ENCODE data around the gene RHOXF2.
"Not testable (repeated sequence)": the region's sequence is repeated elsewhere in the genome, so short reads cannot be mapped to it uniquely, and the experiment has no call there.

The RHOXF2 gene, protein sequence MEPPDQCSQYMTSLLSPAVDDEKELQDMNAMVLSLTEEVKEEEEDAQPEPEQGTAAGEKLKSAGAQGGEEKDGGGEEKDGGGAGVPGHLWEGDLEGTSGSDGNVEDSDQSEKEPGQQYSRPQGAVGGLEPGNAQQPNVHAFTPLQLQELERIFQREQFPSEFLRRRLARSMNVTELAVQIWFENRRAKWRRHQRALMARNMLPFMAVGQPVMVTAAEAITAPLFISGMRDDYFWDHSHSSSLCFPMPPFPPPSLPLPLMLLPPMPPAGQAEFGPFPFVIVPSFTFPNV

DNA sequence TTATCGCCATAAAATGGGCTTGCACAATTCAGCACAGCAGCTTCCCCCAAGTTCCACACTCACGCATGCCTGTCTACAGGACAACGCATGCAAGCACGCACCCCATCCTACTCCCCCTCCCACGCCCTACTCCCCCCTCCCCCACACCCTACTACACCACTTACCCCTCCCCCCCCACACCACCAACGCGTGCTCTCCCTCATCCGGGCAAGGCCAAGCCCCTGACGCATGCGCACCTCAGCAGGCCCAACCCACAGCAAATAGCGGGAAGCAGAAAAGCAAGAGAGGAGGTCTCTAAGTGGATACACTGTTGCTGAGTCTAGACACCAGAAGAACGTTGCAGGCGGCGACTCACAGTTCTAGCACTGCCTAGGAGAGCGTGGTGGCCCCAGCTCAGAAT is at the start of gene RHOXF2:
TSS of gene RHOXF2 (plus strand) at position 301 of the 400 bp plus-strand sequence. CDS start 138 bp downstream, outside the sequence.
- not testable (repeated sequence) for DNase-seq (ENCODE audit: low read depth in 3 of 3, low spot score in 1 of 3)

DNA sequence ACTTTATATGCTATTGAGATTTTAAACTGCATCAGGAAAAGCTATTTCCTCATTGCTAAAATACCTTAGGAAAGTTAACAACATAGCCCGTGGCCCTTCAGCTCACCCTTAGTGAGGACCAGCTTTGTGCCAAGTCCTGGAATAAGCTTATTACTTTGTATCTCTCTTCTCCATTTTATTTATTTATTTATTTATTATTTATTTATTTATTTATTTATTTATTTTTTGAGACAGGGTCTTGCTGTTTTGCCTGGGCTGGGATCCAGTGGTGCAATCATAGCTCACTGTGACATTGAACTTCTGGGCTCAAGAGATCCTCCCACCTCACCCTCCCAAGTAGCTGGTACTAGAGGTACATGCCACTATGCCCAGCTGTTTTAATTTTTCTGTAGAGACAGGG is 49.0 kb upstream of the RHOXF2 start:
- no peak for DNase-seq (ENCODE audit: low read depth in 3 of 3, low spot score in 1 of 3)

- DNase-seq (ENCODE audit: low read depth in 3 of 3, low spot score in 1 of 3): no peak
These were observed 46.8 kb upstream of the RHOXF2 start for GRCh38 chrX:120111611-120112010.

DNA sequence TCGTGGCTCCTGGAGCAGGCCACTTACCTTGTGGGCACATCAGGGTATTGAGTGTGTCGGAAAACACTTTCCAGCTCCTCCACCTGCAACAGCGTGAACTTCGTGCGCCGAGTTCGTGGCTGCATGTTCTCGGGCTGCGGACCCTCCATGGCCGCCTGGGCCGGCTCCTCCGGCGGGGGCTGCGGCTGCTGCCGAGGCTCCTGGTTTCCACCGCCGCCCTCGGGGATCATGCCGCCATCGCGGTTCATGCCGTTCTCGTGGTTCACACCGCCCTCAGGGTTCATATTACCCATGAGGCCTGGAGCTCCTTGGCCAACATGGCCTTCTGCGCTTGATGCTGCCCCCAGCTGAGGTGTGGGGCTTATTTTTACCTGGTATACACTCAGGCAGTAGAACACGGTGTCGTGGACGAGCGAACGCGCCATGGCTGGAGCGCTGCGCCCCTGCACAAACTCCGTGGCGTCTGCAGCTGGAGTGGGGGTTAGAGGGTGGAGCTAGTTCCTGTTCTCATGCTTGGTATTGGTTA is 42.9 kb upstream of the RHOXF2 start, which contains the start of gene RHOXF1:
TSS of gene RHOXF1 (minus strand) at position 476 of the 526 bp plus-strand sequence. CDS start at position 425, 51 bp downstream.
- no peak for DNase-seq (ENCODE audit: low read depth in 3 of 3, low spot score in 1 of 3)

DNA sequence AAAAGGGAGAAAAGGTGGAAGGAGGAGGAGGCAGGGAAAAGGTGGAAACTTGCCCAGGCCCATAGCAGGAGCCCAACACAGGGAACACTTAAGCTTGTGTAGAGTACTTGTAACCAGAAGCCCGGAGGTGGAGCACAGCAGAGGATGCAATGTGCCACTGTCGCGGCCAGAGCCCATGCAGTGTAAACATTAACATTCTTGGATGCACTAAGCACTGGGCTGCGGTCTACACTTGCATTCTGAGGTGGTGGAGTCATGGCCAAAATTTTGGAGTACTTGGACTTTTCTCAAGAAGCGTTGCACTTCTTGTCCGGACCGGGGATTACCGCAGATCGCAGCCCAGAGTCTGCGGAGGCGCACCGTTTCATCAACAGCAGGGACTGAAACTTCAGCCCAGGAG is 38.2 kb upstream of the RHOXF2 start:
- no peak for DNase-seq (ENCODE audit: low read depth in 3 of 3, low spot score in 1 of 3)

DNA sequence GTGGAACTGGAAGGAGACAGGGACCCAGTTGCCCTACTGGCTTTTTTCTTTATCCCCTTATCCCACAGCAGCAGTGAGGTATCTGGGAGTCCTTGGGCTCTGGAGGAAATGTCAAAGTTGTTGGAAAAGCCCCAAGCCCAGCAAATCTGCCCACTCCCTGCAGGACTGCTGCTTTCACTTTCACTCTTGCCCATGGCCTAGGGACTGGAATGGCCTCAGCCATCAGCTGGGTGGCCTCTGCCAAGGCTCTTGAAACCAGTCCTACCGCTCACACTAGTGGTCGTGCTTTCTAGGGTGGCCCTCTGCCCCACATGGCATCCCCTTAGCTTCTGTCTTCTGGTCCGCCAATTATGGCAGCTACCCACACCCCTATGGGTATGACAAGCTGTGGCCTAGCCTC is 33.0 kb upstream of the RHOXF2 start:
- no peak for DNase-seq (ENCODE audit: low read depth in 3 of 3, low spot score in 1 of 3)

DNA sequence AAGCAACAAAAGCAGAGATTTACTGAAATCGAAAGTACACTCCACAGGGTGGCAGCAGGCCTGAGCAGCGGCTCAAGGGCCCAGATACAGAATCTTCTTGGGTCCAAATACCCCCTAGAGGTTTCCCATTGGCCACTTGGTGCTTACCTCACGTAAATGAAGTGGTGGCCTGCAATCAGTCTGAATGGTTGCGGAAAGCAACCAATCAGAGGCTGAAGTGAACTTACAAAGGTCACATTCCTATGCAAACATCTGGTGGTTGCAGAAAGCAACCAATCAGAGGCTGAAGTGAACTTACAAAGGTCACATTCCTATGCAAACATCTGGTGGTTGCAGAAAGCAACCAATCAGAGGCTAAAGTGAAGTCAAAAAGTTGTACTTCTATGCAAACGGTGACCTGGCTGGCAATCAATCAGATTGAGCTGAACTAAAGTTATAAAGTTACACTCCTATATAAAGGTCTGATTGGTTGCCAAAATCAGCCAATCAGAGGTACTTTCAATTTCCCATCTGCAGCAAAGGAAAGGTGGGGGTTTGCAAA is 30.0 kb upstream of the RHOXF2 start:
- DNase-seq (ENCODE audit: low read depth in 3 of 3, low spot score in 1 of 3): not testable (repeated sequence)

DNA sequence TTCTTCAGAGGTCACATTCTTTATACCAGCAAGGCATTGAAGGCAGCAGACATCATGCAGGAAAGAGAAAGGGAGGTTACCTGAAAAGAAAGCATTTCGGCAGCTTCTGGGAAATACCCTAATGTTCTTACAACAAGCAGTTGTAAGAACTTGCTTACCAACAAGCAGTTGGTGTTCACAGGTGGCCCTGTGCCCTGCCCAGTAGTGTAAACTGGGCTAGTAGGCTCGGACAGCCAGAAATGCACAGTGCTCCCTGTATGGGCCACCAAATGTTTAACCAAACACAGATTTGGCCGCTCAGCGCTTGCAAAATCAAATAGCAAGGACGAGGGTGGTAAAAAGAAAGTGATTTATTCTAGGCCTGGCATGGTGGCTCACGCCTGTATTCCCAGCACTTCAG is 22.3 kb upstream of the RHOXF2 start:
- no peak for DNase-seq (ENCODE audit: low read depth in 3 of 3, low spot score in 1 of 3)

GRCh38 chrX:120136840-120137239 is 21.6 kb upstream of the RHOXF2 start:
- DNase-seq (ENCODE audit: low read depth in 3 of 3, low spot score in 1 of 3): no peak

- DNase-seq (ENCODE audit: low read depth in 3 of 3, low spot score in 1 of 3): no peak
These were observed 21.0 kb upstream of the RHOXF2 start for GRCh38 chrX:120137439-120137838.

DNA sequence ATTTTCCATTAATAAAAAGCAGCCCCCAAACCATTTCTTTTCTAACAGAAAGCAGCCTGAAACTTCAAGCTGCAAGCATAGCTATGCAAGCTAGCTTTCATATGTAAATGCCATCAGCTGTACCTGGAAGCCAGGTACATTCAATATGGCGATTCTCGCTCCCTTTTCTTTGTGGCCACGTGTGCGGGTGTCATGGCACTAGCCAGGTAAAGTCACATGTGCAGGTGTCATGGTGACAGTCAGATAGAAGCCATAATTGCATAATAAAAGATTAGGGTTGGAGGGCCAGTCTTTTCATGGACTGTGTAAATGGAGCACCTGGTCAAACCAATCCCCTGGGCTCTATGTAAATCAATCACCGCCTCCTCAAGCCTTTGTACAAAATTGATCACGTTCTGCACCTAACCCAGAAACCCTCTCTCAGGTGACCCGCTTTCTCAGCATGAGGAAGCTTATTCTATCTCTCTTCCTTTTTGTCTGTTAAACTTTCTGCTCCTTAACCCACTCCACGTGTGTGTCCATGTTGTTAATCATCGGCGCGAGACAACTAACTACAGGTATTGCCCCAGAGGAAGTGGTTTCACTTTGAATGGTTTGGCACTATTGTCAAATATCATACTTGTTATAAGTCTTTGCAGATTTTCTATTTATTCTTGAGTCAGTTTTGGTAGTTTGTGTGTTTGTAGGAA is 18.0 kb upstream of the RHOXF2 start:
- DNase-seq (ENCODE audit: low read depth in 3 of 3, low spot score in 1 of 3): no peak

GRCh38 chrX:120144178-120144844 is 14.1 kb upstream of the RHOXF2 start:
- no peak for DNase-seq (ENCODE audit: low read depth in 3 of 3, low spot score in 1 of 3)

DNA sequence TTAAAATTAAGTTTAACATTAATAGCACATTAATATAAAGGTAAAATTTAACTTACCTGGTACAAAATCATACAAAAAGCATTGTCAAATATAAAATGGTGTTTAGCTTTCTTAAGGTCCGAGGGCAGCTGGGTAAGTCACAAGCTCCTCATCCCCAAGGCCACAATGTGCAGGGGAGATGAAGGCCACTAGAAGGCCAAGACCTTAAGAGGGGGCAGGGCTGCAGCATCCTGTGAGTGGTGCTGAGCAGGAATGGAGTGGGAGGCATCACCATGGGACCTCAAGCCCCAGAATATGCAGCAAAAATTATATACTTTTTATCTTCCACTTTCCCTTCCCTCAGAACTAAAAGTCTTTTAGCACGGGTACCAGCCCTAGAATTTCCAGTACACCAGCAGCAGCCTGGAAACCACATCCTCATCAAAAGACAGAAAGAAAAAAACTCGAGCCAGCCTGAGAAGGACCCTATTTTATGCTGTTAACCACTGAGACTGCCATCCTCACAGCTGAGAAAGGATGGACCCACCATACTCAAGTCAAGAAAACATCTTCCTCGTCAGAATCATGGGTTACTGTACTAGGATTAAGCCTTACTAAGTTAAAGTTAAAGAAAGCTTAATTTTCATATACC is 13.0 kb upstream of the RHOXF2 start:
- DNase-seq (ENCODE audit: low read depth in 3 of 3, low spot score in 1 of 3): no peak

DNA sequence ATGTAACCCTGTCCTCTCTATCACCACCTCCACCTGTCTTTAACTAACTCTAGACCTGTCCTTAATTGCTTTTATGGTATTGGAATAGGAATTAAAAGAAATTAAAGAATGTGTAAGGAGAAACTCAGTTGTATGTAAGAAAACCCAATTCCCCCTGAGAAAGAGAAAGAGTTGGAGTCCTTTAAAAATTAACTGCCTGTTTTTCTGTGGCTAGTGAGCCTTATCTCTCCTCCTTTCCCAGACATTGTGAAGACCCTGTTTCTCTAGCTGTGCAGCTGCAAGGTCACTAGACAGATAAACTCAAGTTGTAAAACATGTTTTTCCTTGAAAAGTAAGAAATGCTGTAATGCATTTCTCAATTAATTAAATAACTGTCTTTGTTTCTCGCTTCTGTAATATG is 12.1 kb upstream of the RHOXF2 start:
- DNase-seq (ENCODE audit: low read depth in 3 of 3, low spot score in 1 of 3): not testable (repeated sequence)

- no peak for DNase-seq (ENCODE audit: low read depth in 3 of 3, low spot score in 1 of 3)
These were observed 10.9 kb upstream of the RHOXF2 start for GRCh38 chrX:120147537-120147936.

DNA sequence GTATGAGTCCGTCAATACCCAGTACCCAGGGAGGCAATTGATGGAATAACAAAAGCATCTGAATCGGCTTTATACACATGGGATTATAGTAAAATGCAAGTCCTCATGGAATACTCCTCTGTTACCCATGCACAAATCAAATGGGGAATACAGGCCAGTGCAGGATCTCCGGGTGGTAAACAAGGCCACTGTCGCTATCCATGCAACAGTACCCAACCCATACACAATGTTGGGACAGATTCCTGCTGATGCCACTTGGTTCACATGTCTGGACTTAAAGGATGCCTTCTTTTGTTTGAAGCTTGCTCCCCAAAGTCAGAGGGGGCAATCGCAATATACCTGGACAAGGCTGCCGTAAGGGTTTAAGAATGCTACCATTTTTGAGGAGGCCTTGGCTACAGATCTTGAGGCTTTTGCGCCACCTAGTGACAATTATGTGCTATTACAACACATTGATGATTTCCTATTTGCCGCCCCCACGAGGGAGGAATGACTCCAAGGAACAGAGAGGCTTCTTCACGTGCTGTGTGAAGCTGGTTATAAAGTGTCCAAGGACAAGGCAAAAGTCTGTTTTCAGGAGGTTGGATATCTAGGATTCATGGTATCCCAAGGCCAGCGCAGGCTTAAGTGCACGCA is 8.2 kb upstream of the RHOXF2 start:
- not testable (repeated sequence) for DNase-seq (ENCODE audit: low read depth in 3 of 3, low spot score in 1 of 3)

GRCh38 chrX:120159086-120159485 is 673 bp downstream of the RHOXF2 start:
- DNase-seq (ENCODE audit: low read depth in 3 of 3, low spot score in 1 of 3): not testable (repeated sequence)

- DNase-seq (ENCODE audit: low read depth in 3 of 3, low spot score in 1 of 3): not testable (repeated sequence)
These were observed 34.8 kb downstream of the RHOXF2 start for GRCh38 chrX:120193254-120193653.

- DNase-seq (ENCODE audit: low read depth in 3 of 3, low spot score in 1 of 3): not testable (repeated sequence)
These were observed 35.3 kb downstream of the RHOXF2 start for GRCh38 chrX:120193720-120194119.

DNA sequence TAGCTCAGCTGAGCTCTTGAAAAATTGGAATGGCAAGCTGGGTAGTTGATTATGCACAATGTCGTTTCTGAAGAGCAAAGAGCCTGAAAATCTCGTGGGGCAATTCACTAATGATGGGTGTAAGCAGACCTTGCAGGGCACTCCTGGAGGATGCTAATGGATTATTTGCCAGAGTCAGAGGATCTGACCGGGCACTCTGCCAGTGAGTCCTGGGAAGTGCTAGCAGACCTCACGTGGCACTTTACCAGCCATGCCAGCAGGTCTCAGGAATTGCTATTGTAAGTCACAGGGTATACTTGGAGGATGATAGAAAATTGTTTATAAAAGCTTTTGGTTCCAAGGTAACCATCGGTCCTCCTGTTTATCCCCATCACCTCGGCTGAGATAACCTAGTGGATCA is 37.4 kb downstream of the RHOXF2 start:
- not testable (repeated sequence) for DNase-seq (ENCODE audit: low read depth in 3 of 3, low spot score in 1 of 3)

All from stimulated activated CD4-positive, alpha-beta T cell treated with anti-CD3 and anti-CD28 coated beads, TNF-alpha, amount 100 ng/mL, for 1 hour (primary cell).